ENCODE data around the gene INO80D.
A peak's percentile ranks its signal among the peaks of the same experiment; 100 is the strongest.
"Not testable (repeated sequence)": the region's sequence is repeated elsewhere in the genome, so short reads cannot be mapped to it uniquely, and the experiment has no call there.

INO80D gene, protein sequence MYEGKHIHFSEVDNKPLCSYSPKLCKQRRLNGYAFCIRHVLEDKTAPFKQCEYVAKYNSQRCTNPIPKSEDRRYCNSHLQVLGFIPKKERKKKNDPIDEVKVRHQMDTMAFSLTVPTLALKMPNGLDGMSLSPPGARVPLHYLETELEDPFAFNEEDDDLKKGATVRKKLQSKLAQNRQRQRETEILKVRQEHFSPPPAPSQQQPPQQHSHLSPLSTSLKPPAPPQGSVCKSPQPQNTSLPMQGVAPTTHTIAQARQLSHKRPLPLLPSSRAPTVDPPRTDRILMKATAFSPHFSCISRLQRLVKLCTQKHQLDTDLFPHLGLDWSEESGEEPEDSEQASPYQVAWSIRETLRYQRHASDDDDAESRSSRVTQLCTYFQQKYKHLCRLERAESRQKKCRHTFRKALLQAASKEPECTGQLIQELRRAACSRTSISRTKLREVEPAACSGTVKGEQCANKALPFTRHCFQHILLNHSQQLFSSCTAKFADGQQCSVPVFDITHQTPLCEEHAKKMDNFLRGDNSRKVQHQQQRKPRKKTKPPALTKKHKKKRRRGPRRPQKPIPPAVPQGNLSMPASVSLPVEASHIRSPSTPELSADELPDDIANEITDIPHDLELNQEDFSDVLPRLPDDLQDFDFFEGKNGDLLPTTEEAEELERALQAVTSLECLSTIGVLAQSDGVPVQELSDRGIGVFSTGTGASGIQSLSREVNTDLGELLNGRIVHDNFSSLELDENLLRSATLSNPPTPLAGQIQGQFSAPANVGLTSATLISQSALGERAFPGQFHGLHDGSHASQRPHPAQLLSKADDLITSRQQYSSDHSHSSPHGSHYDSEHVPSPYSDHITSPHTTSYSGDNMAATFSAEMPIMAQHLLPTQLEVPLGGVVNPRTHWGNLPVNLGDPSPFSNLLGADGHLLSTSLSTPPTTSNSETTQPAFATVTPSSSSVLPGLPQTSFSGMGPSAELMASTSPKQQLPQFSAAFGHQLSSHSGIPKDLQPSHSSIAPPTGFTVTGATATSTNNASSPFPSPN

DNA sequence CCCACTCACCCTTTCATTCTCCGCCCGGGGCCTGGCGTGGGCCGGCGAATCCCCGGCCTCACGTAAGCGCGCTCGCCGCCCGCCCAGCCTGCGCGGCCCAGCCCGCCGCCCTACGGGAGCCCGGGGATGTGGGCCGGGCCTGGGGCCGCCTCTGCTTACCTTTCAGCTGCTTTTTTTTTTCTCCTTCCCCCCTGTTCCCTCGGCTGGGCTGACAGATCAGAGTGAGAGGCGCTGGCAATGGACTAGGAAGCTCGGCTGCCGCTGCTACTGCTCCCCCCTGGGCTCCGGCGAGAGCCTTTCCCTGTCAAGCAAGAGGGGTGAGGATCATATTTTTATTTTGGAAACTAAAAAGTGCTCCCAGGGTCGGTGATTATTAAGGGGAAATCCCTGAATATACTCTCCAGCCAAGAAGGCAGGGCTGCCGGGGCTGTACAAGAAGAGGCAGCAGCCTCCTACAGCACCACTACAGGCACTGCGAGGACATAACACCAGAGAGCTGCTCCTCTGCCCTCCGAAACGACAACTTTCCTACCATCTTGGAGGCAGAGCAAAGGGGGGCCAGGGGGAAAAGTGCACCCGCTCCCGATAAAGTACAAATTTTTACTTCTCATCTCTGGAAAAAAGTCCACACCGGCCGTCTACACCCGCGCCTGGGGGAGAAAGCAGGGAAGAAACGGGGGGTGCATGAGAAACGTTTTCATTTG is at the start of gene INO80D:
Gene INO80D (minus strand): TSS at position 433 of the 704 bp plus-strand sequence. CDS start 23,158 bp downstream, outside the sequence.
- peak; percentile 85 to 90 for DNase-seq

DNA sequence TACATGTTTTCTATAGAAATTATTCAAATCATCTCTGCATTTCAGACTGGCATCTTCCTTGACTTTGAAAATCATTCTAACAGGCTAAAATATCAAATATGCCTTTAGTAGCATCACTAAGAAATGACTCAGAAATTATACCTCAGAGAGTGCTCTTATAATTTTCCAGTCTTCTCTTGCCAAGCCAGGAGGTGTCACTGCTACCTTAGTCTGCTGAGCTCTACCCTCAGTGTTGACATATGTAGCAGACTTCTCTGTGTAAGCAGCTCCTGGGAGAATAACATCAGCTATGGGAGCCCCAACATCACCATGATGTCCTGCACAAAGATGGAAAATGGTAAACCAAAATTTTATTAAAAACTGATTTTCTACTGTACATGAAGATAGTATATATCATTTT is 41.7 kb upstream of the INO80D start:
- DNase-seq = no peak

DNA sequence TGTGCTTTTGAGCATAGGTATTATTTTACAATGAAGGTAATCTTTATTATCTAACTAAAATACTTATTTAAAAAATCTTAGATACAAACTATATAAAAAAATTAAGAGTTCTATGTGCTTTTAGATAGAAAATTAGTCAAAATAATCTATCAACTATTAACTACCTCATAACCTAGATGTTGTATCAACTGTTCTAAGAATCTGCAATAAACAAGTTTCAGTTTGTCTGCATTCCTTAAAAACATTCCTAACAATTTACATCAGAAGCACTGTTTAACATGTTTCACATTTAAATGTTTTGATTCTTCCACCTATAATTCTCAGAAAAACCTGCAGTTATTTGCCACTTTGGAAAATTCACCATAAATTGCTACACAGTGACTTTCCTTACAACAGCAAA is 39.9 kb upstream of the INO80D start:
- DNase-seq = no peak

DNA sequence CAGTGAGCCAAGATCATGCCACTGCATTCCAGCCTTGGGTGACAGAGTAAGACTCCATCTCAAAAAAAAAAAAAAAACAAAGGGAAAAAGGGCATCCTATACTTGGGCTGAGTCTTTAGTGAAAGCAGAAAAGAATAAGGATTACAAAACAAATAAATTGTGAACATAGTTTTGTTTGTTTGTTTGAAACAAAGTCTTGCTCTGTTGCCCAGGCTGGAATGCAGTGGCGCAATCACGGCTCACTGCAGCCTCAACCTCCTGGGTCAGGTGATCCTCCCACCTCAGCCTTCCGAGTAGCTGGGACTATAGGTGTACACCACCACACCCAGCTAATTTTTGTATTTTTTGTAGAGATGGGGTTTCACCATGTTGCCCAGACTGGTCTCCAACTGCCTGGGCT is 36.6 kb upstream of the INO80D start:
- not testable (repeated sequence) for DNase-seq

DNA sequence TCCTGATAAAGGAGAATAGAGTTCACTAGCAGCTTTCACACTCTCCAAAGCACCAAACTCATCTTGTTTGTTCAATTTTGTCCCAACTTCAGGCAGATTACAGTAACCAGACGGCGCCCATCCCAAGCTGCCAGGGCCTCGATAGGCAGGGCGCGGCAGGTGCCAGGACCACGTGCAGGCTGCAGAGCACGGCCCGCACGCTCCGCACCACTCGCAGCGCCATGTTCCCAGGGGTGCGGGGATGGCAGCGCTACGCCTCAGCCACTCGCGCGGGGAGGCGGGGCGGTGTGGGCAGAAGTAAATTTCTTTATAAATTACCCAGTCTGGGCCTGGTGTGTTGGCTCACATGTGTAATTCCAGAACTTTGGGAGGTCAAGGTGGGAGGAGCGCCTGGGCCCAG is 30.3 kb upstream of the INO80D start:
- no peak for DNase-seq

DNA sequence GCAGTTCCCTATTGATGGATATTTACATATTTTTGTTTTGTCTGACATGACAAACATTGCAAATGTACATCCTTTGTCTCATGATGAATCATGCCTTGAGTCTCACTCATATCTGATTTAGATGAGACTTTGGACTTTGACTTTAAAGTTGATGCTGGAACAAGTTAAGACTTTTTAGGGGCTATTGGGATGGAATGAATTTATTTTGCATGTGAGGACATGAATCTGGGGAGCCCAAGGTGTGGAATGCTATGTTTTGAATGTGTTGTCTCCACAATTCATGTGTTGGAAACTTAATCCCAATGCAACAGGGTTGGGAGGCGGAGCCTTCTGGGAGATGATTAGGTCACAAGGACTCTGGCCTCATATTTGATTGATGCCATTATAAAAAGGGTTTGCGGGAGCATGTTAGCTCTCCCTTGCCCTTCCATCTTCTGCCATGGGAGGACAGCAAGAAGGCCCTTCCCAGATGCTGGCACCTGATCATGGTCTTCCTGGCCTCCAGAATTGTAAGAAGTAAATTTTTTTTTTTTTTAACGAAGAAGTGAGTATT is 29.1 kb upstream of the INO80D start:
- DNase-seq = no peak

DNA sequence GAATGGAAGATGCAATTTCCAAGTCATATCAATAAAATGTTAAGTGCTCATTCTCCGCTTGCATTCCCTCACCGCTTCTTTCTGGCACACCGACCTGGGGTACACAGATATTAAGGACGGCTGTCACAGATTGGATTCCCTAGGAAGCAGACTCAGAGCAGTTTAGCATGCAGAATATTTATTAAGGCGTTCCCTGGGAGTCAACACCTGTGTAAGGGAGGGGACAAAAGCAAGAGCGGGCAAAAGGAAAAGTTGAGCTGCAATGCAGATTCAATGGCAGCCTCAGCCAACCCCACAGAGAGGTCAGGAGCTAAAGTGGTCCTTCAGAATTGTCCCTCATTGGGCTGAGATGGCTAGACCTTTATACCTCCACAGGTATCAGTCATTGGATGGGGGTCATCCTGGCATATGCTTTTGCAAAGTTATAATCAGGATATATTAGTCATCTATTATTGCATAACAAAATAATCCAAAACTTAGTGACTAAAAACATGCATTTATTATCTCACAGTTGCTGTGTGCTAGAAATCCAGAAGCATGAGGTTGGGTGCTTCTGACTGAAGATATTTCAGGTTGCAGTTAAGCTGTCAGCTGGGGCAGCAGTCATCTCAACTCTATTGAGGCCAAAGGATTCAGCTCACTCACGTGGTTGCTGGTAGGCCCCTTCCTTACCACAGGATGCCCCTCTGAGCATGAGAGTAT is 27.0 kb upstream of the INO80D start:
- no peak for DNase-seq

DNA sequence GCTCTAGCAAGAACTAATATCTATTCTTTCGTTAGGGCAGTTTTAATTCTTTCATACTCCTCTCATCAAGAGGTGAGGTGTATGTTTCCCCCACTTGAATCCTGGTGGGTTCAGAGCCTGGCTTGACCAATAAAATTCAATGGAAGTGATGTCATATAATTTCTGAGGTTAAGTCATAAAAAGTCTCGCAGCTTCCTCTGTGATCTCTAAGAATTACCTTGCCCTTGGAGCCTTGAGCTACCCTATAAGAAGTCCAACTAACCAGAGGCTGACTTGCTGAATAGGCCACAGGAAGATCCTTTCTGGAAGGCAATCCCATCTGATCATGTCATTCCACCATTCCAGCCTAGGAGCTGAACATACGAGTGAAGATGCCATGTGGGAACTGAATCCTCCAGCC is 26.1 kb upstream of the INO80D start:
- DNase-seq = no peak

DNA sequence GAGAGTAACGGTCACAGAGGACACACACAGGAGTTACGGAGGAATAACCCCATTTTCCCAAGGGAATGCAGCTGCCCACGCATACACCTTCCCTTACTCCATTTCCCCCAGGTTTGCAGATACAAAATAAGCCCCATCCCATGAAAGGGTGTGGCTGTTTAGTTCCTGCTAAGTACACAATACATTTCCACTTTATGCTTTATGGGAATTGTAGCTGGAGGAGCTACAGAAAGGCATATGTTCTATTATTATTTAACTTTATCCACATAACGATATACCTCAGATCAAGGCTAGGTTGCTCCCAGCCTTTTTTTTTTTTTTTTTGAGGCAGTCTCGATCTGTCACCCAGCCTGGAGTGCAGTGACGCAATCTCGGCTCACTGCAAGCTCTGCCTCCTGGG is 22.7 kb upstream of the INO80D start:
- DNase-seq = no peak

DNA sequence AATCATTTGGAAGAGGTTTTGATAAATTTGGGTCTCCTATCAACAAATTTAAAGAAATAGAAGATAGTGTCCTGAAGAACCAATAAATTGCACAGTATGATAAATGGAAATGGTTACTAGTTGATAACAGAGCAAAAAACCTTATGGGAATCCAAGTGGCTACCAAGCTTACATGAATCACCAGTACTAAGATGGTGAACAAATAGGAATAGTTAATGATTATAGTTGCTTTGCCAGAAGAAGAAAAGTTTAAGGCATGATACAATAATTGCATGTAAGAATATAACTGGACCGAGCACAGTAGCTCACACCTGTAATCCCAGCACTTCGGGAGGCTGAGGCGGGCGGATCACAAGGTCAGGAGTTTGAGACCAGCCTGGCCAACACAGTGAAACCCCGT is 19.6 kb upstream of the INO80D start:
- DNase-seq = no peak

DNA sequence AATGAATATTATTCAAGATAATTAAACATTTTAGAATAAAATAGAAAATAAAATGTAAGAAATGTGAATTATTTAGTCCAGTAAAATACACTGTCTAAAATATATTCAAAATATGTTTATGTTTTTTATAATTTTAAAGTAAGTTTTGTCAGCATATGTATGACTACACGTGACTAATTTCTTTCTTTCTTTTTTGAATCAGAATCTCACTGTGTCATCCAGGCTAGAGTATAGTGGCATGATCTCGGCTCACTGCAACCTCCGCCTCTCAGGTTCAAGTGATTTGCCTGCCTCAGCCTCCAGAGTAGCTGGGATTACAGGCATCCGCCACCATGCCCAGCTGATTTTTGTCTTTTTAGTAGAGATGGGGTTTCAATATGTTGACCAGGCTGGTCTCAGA is 19.1 kb upstream of the INO80D start:
- no peak for DNase-seq

DNA sequence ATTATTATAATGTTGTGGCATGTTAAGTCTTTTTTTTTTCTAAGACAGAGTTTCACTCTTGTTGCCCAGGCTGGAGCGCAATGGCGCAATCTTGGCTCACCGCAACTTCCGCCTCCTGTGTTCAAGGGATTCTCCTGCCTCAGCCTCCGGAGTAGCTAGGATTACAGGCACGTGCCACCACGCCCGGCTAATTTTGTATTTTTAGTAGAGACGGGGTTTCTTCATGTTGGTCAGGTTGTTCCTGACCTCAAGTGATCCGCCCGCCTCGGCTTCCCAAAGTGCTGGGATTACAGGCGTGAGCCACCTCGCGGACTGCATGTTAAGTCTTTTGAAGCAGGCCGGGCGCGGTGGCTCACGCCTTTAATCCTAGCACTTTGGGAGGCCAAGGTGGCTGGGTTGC is 12.9 kb upstream of the INO80D start:
- peak in 1 of 2 donors; percentile 32 for DNase-seq

DNA sequence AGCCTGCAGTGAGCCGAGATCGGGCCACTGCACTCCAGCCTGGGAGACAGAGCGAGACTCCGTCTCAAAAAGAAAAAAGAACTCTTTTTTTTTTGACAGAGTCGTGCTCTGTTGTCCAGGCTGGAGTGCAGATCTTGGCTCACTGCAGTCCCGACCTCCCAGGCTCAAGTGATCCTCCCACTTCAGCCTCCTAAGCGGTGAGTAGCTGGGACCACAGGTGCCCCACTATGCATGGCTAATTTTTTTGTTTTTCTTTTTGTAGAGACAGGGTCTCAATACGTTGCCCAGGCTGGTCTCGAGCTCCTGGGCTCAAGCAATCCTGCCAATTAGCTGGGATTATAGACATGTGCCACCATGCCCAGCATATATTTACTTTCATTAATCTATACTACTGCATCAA is 12.5 kb upstream of the INO80D start:
- DNase-seq = no peak

DNA sequence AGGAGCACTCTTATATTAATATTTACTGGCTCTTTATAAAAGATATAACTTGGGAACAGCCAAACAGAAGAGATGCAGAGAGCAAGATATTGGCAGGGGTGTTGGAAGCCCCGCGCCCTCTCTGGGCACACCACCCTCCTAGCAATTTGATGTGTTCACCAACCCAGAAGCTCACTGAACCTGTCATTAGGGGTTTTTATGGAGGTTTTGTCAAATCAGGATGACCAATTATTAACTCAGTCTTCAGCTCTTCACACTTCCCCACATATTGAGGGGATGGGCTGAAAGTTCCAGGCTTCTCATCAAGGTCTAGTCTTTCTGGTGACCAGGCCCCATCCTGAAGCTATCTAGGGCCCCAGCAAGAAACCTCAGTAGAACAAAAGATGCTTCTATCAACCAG is 10.9 kb upstream of the INO80D start:
- no peak for DNase-seq

DNA sequence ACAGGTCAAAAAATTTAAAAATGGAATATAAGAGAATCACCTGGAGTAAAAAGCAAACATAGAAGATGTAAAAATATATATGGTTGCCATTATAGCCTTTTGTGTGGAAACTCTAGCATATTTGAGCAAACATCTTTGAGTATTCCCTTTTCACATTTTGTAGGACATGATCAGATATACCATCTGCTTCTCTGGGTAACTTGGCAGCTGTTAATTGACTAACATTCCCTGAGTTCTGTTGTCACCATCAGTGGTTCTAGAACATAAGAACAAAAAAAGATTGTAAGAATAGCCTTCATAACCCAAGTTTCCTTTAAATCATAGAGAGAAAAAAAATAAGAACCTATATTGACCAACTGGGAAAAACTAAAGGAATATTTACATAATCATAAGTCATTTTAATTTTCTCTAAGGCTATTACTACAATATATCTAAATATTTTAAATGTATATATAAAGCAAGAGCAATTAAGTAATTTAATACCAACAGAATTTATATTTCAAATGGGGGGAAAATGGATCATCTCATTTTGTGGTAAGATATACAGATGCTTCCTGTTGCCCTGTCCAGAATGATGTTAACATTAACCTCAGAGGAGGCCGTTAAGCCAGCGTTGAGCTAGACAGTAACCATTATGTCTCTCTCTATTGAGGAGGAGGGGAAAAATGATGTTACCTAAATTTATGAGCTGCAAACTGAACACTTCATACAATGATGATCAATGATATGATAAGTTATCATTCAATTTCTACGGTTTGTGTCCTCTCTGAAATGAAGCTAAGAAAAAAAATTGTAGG is 9.8 kb upstream of the INO80D start:
- no peak for DNase-seq

DNA sequence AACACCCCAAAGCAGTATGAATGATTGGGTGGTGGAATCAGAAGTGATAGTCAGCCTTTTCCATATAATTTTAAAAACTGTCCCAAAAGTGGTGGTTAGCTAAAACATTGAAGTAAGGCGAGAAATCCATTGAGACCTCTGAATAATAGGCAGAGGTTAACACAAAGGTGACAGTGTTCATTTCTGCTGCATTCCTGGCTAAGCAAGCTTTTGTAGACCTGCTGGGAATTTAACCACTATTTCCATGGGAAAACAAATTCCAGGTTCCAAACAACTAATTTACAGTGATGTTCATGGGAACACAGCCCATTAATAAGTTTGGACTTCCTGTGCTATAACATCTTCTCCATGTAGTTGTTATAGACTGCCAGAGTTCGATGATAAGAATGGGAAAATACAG is 6.3 kb upstream of the INO80D start:
- DNase-seq = no peak

DNA sequence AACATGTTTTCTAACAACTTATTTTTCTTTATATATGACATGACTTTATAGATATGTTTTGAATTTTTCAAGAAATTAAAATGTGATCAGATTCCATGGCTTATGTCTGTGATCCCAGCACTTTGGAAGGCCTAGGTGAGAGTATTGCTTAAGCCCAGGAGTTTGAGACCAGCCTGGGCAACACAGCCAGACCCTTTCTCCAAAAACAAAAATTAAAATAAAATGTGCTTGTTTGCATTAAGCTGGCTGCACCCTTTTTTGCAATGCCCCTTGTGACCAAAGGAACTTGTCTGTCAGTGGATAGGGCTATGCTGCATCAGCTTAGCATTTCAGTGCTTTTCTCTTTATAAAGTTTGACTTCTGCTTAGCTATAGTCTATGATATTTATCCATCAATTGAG is 2.3 kb upstream of the INO80D start:
- DNase-seq = no peak

DNA sequence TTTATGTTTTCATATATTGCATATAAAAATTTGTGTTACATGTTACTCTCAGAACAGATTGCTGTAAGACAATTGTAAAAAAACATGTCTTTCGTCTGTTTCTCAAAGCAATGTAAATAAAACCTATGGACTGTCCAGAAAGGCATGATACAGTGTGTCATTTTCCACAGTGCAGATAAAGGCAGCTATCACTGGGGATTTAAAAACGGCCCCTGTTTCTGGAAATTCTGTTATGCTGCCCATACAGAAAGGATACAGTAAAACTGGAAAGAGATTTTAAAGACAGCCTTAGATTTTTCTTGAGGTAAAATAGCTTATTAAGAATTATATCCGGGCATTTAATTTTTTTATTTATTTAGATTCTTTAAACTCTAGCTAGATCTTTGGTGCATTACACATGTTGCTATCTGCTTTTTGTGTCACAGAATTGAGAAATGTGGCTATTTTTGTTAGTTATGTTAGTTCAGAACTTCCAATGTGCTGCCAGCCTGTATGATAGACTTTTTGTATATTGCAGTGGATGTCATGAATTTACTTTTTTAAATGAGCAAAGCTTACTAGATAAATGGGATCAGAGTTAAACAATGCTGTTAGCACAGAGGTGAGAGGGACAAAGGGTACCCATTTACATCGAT is 859 bp upstream of the INO80D start:
- peak in 1 of 2 donors; percentile 9 for DNase-seq

DNA sequence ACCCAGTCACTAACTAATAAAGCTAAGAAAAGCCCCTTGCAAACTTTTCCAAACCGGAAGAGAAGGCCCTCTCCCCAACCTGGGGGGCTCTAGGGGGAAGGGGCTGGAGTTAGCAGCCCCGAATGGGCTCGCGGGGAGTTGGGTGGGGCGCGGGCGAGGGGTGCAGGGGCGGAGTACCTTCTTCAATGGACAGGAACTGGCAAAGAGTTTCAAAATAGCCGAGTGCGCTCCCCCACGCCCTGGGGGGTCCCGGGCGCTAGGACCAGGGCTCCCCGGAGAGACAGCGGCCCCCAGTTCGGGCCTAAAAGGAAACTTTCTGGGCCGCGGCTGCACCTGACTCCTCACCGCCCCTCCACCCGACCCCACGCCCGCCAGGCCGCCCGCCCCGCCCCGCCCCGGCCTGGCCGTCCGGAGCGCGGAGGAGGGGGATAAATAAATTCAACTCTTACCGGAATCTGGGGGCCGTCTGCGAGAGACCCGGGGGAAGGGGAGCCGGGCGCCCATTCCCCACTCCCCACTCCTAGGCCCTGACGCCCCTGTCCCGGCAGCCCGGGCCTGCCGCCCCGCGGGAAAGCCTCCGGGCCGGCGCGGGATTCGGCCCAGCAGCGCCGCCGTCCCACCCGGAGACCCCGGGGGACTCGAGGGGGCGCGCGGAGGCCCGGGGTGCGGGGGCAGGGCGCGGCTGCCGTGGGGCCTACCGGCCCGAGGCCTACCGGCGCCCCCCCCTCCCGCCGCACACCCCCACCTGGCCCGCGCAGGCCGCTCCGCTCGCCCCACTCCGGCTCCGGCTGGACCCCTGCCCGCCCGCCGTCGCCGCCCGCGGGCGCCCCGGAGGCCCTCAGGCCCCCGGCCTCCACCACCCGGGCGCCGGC is 868 bp downstream of the INO80D start:
- DNase-seq = peak; percentile 25 to 65

DNA sequence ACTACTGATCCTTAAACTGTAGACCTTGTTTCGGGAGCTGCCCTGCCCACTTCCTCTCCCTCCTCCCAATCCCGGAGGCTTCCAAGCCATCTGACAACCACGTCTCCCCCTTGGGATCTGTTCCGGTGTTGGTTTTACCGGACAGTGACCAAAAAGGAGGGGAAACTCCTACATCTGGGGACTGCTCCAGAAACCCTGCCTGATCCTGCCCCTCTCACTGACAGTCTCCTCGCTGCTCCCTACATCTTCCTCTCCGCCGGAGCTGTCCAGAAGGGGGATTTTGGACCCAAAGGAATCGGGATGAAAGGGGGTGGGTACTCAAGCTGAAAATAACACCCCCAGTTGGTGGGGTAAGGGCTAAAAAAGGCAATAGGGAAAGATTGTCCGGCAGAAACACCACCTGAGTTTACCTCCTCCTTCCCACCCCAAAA is 1.5 kb downstream of the INO80D start:
- DNase-seq = peak in 1 of 2 donors; percentile 29

Data from CD4-positive, alpha-beta T cell treated with Interferon alpha-2 for 1 hour (primary cell).